DMS 273 treated with DMSO at 0.1 percent for 48 hours (cell line): ENCODE results near the gene PIEZO1.

Source experiments
- DNase-seq: peaks from one replicate; lab custom pipeline; 2025; lab: John Stamatoyannopoulos, UW

Gene PIEZO1

GRCh38 chr16:88705801-88706228, 79.2 kb downstream of the PIEZO1 start:
- DNase-seq = no peak

GRCh38 chr16:88705076-88705684, 79.8 kb downstream of the PIEZO1 start:
- no peak for DNase-seq

DNA sequence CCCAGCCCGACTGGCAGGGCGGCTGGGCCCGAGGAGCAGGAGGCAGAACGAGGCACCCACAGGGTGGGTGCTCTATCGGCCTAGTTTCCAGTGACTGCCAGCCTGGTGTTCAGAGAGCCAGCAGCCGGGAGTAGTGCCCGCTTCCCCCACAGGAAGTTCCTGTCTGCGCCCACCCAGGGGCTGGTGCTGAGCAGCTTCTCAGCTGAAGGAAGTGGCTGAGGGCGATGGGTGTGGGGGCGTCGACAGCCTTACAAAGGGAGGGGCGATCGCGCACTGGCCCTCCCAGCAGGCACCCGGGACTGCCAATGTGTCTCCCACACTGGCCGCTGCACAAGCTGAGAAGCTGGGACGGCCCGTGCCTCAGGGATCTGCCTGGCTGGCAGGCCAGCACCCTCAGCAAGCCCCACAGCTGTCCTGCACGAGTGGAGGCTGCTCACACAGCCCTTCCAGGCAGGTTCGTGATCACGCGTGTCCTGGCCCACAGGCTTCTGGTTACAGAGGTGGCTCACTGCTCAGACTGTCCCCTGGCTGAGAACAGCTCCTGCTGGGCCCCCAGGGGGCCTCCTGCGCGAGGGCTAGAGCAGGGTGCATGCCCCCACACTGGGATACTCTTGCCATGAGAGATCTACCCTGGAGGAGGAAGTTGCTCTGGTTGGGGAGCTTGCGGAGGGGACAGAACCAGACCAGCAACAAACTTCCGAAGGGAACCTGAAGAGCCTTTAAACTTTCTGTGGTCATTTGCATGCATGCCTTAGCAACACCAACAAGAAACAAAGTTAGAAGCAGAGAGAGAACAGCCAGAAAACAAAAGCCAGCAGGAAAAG, 81.3 kb downstream of the PIEZO1 start:
- no peak for DNase-seq

GRCh38 chr16:88702371-88703210, 82.4 kb downstream of the PIEZO1 start:
- DNase-seq = no peak

DNA sequence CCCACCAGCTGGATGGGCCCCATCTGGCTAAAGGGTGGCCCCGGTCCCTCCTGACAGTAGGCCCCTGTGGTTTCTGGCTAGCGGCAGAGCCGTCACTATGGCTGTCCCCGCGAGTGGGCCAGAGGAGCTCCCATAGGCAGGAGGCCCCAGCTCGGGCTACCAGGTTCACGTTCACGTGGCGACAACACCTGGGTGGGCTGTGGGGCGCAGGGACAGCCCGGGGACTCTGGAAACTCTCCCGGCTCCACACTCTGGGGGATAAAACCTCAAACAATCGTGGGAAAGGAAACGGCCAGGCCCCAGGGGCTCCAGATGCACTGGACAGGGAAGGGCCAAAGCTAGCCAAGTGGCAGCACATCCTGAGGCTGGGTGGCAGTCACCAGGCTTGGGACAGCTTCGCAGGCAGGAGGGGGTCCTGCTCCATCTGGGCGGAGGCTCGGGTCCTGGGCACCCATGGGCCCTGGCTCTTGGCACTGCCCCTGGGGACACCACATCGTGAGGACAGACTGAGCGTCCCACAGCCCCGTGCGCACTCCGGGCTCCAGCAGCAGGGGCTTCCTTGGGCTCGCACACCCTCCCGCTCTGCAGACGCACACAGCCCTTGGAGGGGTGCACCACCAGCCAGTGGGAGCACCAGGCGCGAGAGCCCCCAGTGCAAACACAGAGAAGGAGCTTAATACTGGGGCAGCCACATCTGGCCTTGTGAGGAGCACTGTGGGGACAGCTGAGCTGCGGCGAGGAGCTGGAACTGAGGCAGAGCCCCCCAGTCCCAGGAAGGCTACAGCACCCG, 83.2 kb downstream of the PIEZO1 start:
- no peak for DNase-seq

GRCh38 chr16:88700636-88701482, 84.2 kb downstream of the PIEZO1 start:
- no peak for DNase-seq

DNA sequence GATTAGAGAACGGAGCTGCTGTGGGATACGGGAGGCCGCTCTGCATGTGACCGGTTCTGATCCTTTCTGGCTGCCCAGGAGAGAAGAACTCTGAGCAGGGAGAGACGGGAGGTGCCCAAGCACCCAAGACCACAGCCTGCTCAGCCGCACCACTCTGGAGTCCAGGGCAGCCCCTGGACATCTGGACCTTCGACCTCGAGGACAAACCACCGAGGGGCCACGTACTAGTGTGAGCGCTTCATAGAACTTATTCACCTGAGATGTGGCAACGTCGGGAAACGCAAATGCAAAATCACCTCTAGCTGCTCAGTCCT, 84.7 kb downstream of the PIEZO1 start:
- no peak for DNase-seq

GRCh38 chr16:88699180-88699579, 85.8 kb downstream of the PIEZO1 start:
- no peak for DNase-seq

- DNase-seq = no peak
Measured at GRCh38 chr16:88698646-88699045, 86.4 kb downstream of the PIEZO1 start.

GRCh38 chr16:88697831-88698615, 87.0 kb downstream of the PIEZO1 start:
- DNase-seq = no peak

GRCh38 chr16:88697116-88697830, 87.7 kb downstream of the PIEZO1 start:
- DNase-seq = no peak

DNA sequence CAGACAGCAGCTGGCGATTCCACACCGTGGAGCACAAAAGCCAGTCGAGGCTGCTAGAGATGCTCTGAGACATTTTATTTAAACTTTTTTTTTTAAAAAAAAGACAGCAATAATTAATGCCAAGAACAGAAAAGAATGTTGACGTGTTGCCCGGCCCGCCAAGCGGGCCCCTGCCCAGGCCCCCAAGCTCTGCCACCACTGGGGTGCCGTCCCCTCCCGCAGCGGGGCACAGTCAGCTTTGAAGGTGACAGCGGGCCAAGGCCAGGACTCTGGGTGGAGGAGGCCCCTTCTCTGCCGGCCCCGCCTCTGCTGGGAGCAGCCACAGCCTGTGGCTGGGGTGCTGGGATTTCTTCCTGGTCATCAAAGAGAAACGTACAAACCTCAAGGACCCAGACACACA, 88.6 kb downstream of the PIEZO1 start:
- no peak for DNase-seq

DNA sequence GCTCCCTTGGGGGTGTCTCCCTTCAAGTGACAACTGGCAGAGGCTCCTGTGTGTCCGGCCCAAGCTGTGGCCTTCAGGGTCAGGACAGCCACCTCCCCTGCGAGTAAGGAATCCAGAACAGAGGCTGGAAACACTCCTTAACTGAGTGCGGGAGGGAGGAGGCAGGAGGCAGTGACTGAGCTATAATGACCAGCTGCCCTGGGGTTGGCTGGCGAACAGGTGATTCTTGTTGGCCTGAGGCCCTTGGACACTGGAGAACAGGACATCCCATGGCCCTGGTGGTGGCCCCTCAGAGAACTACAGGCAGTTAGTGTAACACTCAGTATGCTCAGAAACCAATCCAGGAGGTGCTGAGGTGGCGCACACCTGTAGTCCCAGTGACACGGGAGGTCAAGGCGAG, 89.3 kb downstream of the PIEZO1 start:
- DNase-seq = no peak

DNA sequence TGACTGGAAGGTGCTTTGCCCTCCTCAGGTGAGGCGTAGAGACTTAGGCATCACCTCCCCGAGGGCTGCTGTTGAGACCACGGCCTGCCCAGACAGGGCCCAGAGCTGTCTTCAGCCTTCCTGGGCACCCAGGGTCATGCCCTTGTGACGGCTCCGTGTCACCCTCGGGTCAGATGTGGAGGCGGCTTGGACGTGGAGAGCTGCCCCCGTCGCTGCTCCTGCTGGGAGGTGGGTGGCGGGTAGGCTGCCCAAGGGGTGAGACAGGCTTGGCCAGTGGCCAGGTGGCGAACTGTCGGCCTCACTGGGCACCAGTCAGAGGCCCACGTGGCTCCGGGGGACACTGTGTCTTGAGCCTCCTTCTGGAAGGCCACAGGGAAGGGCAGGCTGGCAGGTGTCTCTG, 89.8 kb downstream of the PIEZO1 start:
- DNase-seq = no peak

DNA sequence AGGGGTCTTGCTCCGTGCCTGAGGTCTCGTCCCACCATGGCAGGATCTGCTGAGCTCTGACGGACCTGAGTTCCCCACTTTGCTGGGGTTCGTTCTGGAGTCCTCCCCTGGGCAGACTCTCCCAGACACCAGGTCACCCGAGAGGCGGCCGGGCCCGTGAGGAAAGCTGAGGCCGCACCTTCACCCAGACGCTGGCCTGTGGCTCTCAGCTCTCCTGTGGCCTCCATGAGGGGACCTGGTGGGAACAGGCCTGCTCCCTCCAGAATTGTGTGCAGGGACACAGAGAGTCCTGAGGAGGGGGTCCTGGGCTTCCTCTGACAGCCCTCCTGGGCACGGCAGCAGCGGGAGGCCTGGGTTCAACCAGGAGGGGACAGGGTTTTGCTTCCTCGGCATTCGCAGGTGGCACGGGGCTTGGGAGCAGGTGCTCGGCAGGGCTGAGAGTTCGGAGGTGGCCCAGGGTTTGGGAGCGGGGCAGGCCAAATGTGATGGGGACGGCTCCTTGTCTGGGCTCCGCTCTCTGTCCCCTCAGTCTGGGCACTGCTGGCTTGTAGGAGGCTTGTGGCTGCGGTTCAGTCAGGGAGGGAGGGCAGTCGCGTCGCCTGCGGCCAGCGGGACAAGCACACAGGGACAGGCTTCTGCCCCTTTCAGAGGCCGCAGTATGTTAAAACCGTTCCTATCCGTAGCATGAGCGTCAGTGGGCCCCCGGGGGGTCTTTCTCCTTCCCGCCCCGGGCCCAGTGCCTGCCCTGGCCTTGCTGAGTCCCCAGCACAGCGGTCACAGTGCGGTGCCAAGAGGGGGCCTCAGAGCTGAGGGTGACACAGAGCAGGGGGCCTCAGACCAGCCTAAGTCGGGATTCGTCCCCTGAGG, 90.6 kb downstream of the PIEZO1 start:
- DNase-seq = no peak

DNA sequence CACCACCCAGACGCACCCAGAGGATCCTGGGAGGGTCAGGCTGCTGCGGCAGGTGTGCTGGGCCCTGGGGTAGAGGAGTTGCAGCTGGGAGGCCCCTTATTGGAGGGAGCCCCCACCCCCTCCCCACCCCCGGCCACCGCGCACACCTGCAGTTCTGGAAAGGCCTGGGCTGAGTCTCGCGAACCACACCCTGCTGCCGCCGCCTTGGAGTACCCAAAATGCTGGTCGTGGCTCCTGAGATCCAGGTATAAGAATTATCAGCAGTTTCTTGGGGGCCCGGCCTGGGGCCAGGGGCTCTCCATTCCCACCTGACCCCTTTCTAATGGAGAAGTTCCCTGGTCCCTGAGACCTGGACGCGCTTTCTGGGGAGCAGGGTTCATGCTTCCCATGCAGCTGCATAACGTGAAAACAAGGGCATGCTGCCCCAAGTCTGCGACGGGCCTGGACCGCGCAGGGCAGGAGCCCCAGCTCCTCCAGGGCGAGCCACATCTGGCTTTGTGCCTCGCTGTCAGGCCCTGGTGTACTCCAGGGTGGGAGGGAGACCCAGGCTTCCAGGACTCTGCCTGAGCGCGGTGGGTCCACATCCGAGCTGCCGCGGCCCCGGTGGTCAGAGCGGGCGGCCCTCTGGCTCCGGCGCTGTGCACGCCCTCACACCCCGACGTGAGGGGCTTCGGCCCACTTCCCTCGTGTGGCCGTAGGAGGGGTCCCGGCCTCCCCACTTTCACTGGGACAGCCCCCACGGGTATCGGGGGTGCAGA, 91.4 kb downstream of the PIEZO1 start:
- DNase-seq = no peak

- DNase-seq = no peak
Measured at GRCh38 chr16:88692861-88693260, 92.2 kb downstream of the PIEZO1 start.
